Calu3 (cell line): ENCODE data around the gene PDLIM3. TPM values are rescaled to one million over a fixed set of nuclear protein-coding genes. Genes with fewer than 3 reads are reported as not detected.
A peak's percentile ranks its signal among the peaks of the same experiment; 100 is the strongest.

Source experiments
- BruUV-seq: library from RNA; stranded (reverse); fragments of 400-500 nt; replicated peaks from 2 replicates; lab custom pipeline; 2021; lab: Mats Ljungman, UMichigan
- CTCF ChIA-PET: fragments of 300-600 bp; sonication (Branson Sonifier 250); formaldehyde crosslinking; loops from one replicate; lab custom pipeline; 2022; ENCODE audit warnings: antibody characterized with exemption; lab: Charles Lee
- DNase-seq: peaks from one replicate; pipeline ENCODE4 v3.0.0; 2022
- H3K27ac Mint-ChIP-seq: one replicate; pipeline ENCODE4 v1.8.0; 2022; ENCODE audit warnings: mixed read lengths; ENCODE audit not compliant: unreplicated experiment
- H3K27me3 Mint-ChIP-seq: one replicate; pipeline ENCODE4 v1.8.0; 2022; ENCODE audit warnings: mixed read lengths; ENCODE audit not compliant: unreplicated experiment
- H3K36me3 Mint-ChIP-seq: one replicate; pipeline ENCODE4 v1.8.0; 2022; ENCODE audit warnings: mild to moderate bottlenecking, moderate library complexity, mixed read lengths; ENCODE audit not compliant: insufficient read depth, unreplicated experiment
- H3K4me1 Mint-ChIP-seq: one replicate; pipeline ENCODE4 v1.8.0; 2022; ENCODE audit warnings: mild to moderate bottlenecking, low read depth, mixed read lengths; ENCODE audit not compliant: unreplicated experiment
- H3K4me3 Mint-ChIP-seq: one replicate; pipeline ENCODE4 v1.8.0; 2022; ENCODE audit warnings: mild to moderate bottlenecking, low read depth, moderate library complexity, mixed read lengths; ENCODE audit not compliant: unreplicated experiment
- H3K9me3 Mint-ChIP-seq: one replicate; pipeline ENCODE4 v1.8.0; 2022; ENCODE audit warnings: low read depth, mixed read lengths; ENCODE audit not compliant: unreplicated experiment
- intact Hi-C: fragments of 100-400 bp; cut with micrococcal nuclease; formaldehyde crosslinking; loops from one replicate; pipeline ENCODE4 v1.10.0; 2022; ENCODE audit not compliant: unreplicated experiment
- total RNA-seq: library from RNA; stranded (reverse); gene quantifications from 2 replicates; pipeline ENCODE4 v1.2.3, GENCODE V29; 2022
- TF ChIP-seq, protein P1 (sequence below): fragments of 200-600 bp; IDR thresholded peaks from one replicate; pipeline ENCODE4 v1.8.0; 2022; ENCODE audit warnings: antibody characterized with exemption; ENCODE audit not compliant: unreplicated experiment

PDLIM3 gene
- total RNA-seq, 1 experiment from 2014 or later = 0.50 TPM

- CTCF ChIA-PET = no interaction called here
- BruUV-seq = no TSS peak
- no peaks in the 10 kb centered on the region for H3K4me1 Mint-ChIP-seq
- no peak overlapping the region for H3K4me3 Mint-ChIP-seq
- no peak for DNase-seq
- no peaks in the 10 kb centered on the region for H3K9me3 Mint-ChIP-seq
- no peak overlapping the region for H3K27ac Mint-ChIP-seq
- TF ChIP-seq, protein P1, sequence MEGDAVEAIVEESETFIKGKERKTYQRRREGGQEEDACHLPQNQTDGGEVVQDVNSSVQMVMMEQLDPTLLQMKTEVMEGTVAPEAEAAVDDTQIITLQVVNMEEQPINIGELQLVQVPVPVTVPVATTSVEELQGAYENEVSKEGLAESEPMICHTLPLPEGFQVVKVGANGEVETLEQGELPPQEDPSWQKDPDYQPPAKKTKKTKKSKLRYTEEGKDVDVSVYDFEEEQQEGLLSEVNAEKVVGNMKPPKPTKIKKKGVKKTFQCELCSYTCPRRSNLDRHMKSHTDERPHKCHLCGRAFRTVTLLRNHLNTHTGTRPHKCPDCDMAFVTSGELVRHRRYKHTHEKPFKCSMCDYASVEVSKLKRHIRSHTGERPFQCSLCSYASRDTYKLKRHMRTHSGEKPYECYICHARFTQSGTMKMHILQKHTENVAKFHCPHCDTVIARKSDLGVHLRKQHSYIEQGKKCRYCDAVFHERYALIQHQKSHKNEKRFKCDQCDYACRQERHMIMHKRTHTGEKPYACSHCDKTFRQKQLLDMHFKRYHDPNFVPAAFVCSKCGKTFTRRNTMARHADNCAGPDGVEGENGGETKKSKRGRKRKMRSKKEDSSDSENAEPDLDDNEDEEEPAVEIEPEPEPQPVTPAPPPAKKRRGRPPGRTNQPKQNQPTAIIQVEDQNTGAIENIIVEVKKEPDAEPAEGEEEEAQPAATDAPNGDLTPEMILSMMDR = no peak
- intact Hi-C loops = no loop called here
- H3K27me3 Mint-ChIP-seq = peaks cover 20% of the 10 kb centered on the region
- peaks cover 12% of the 10 kb centered on the region for H3K36me3 Mint-ChIP-seq
These were observed 62.1 kb downstream of the PDLIM3 start for GRCh38 chr4:185473247-185473646.

GRCh38 chr4:185472103-185472542 is 63.2 kb downstream of the PDLIM3 start:
- intact Hi-C loops = no loop called here
- CTCF ChIA-PET = no interaction called here
- Mint-ChIP-seq H3K36me3 (peaks cover 12% of the 10 kb centered on the region), H3K27ac (no peak overlapping the region), H3K4me3 (peak overlapping the region; percentile 68), H3K4me1 (no peaks in the 10 kb centered on the region), H3K27me3 (peaks cover 30% of the 10 kb centered on the region), H3K9me3 (no peaks in the 10 kb centered on the region)
- BruUV-seq = no TSS peak
- TF ChIP-seq, protein P1 = no peak
- no peak for DNase-seq

DNA sequence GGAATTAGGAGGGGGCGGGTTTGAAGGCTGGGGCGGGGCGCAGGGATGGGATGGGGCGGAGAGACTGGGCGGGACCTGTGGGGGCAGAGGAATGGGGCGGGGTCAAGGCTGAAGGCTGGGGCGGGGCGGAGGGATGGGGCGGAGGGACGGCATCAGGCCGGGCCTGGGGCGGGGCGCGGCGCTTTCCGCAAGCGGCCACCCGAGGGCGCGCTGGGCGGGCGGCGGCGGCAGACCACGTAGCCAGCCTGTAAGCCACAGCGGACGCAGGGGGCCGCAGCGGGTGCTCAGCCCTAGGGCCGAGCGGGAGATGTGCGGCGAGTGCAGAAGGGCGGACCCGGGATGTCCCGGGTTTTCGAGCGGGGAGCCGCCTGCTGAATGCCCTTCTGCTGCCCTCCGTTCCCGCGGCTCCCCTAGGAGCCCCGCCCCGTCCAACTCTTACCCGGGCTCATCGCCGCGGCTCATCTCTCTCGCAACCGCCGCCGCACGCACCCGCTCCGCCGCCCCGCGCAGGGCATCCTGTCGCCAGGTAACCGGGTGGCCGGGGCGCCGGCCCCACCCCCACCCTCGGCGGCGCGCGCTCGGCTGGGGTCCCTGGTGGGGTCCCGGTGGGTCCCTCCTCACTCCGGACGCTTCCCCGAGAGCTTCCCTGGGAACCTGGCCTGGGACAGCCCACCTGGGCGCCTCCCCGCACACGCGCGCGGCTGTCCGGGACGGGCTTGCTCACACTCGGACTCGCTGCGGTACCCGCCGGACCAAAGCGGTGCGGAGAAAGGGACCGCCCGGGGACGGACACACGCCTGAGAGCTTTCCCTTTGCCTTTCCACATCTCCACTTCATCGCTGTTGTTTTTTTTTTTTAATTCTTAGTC is 63.8 kb downstream of the PDLIM3 start, which contains the start of gene CCDC110:
CCDC110 (minus strand) TSS at position 499 of the 868 bp plus-strand sequence; CDS start at position 449, 50 bp downstream.
- CTCF ChIA-PET = no interaction called here
- Mint-ChIP-seq H3K27me3 (peaks cover 37% of the 10 kb centered on the region), H3K27ac (no peak within 1 kb of the TSS), H3K36me3 (peaks cover 12% of the 10 kb centered on the region), H3K9me3 (no peaks in the 10 kb centered on the region), H3K4me1 (no peaks in the 10 kb centered on the region), H3K4me3 (peak within 1 kb of the TSS; percentile 68)
- intact Hi-C loops = loop anchor here (1.0 kb wide), 1 partner anchor 126 kb away; no protein-coding TSS in a partner anchor
- BruUV-seq = no TSS peak
- peak; percentile 89 for DNase-seq
- TF ChIP-seq, protein P1 = peak; percentile 56

DNA sequence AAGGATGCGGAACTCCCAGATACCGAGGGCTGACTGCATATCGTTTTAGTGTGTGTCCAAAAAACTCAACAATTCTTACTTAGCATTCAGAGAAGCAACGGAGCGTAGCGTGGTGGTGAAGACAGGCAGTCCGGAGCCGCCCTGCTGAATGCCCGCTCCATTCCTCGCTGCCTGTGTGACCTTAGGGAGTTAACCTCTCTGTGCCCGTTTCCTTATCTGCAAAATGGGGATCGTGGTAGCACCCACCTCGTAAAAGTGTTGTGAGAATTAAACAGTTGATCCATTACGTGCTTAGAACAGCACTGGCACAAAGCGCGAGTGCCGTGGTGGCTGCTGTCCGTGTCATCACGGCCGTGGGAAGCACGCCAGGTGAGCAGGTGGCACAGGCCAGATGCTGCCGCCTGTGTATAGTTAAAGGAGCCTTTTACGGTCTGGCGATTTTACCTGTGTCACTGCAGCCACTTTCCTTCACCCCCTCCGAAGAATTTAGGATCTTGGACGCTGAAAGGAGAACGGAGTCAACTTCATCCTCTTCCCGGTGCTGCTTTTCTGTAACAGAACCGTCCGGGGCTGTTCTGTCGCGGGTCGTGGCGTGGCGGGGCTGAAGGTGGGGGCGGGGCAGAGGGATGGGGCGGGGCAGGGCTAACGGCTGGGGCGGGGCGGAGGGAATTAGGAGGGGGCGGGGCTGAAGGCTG is 64.7 kb downstream of the PDLIM3 start:
- peak; percentile 18 for DNase-seq
- H3K9me3 Mint-ChIP-seq = no peaks in the 10 kb centered on the region
- H3K4me1 Mint-ChIP-seq = no peaks in the 10 kb centered on the region
- peaks cover 12% of the 10 kb centered on the region for H3K36me3 Mint-ChIP-seq
- intact Hi-C loops = loop anchor here (1.0 kb wide), 1 partner anchor 127 kb away; no protein-coding TSS in a partner anchor
- CTCF ChIA-PET = no interaction called here
- TF ChIP-seq, protein P1 = no peak
- peak overlapping the region; percentile 68 for H3K4me3 Mint-ChIP-seq
- BruUV-seq = no TSS peak
- H3K27ac Mint-ChIP-seq = no peak overlapping the region
- peaks cover 45% of the 10 kb centered on the region for H3K27me3 Mint-ChIP-seq
